IMR-90 (cell line): ENCODE measurements around the gene INO80B. TPM values are rescaled to one million over a fixed set of nuclear protein-coding genes. Genes with fewer than 3 reads are reported as not detected.

Experiments used
- ATAC-seq: fragments of 200-7000 bp; cut with Tn5 transposase; 2 replicates; pipeline ENCODE4 v1.9.1; 2020; ENCODE audit warnings: low read depth, mild to moderate bottlenecking, moderate library complexity
- BruUV-seq: library from RNA; stranded (reverse); fragments of 400-500 nt; replicated peaks from 2 replicates; lab custom pipeline; 2021; lab: Mats Ljungman, UMichigan
- CTCF ChIA-PET: fragments of 300-600 bp; formaldehyde crosslinking; extraction: SDS; loops from one replicate; lab custom pipeline; 2021; ENCODE audit warnings: antibody characterized with exemption; lab: Yijun Ruan, JAX
- POLR2A ChIA-PET: fragments of 300-600 bp; sonication (Branson Sonifier 250); formaldehyde crosslinking; loops from one replicate; lab custom pipeline; 2022; ENCODE audit warnings: antibody characterized with exemption; ENCODE audit not compliant: unreplicated experiment; lab: Charles Lee
- DNase-seq: peaks from one replicate; pipeline ENCODE4 v3.0.0; 2013
- H2AFZ ChIP-seq: replicated peaks from 2 replicates; pipeline ENCODE3; 2013; ENCODE audit warnings: low read length, mild to moderate bottlenecking; ENCODE audit not compliant: poor library complexity
- H2AK5ac ChIP-seq: 2 replicates; pipeline ENCODE4 v1.6.1; 2013; ENCODE audit warnings: low read depth, low read length, inconsistent platforms
- H2AK9ac ChIP-seq: replicated peaks from 2 replicates; pipeline ENCODE3; 2013; ENCODE audit warnings: mild to moderate bottlenecking, low read depth, low read length, moderate library complexity; ENCODE audit not compliant: poor library complexity
- H2BK120ac ChIP-seq: 2 replicates; pipeline ENCODE4 v1.6.1; 2013; ENCODE audit warnings: low read depth, low read length, inconsistent platforms
- H2BK15ac ChIP-seq: 3 replicates; pipeline ENCODE4 v1.6.1; 2013; ENCODE audit warnings: low read depth, low read length, inconsistent platforms
- H2BK20ac ChIP-seq: 2 replicates; pipeline ENCODE4 v1.6.1; 2013; ENCODE audit warnings: low read depth, mild to moderate bottlenecking, inconsistent platforms, low read length, moderate library complexity
- H2BK5ac ChIP-seq: 2 replicates; pipeline ENCODE4 v1.6.1; 2013; ENCODE audit warnings: mild to moderate bottlenecking, low read depth, low read length, inconsistent platforms; ENCODE audit not compliant: poor library complexity, severe bottlenecking
- H3K14ac ChIP-seq: replicated peaks from 2 replicates; pipeline ENCODE4 v1.6.1; 2013; ENCODE audit warnings: low read depth, low read length, inconsistent platforms
- H3K18ac ChIP-seq: 2 replicates; pipeline ENCODE4 v1.6.1; 2013; ENCODE audit warnings: low read depth, low read length, control low read depth
- H3K23ac ChIP-seq: 2 replicates; pipeline ENCODE4 v1.6.1; 2013; ENCODE audit warnings: low read depth, low read length, inconsistent platforms
- H3K27ac ChIP-seq: 2 replicates; pipeline ENCODE4 v1.5.1; 2013; ENCODE audit warnings: mild to moderate bottlenecking, control low read depth, low read length; ENCODE audit not compliant: insufficient read depth
- H3K27me3 ChIP-seq: 2 replicates; pipeline ENCODE4 v1.6.1; 2013; ENCODE audit warnings: low read length; ENCODE audit not compliant: control insufficient read depth, insufficient read depth
- H3K36me3 ChIP-seq: 2 replicates; pipeline ENCODE4 v1.6.1; 2013; ENCODE audit warnings: low read length, mixed read lengths; ENCODE audit not compliant: control insufficient read depth, insufficient read depth
- H3K4ac ChIP-seq: 2 replicates; pipeline ENCODE4 v1.6.1; 2013; ENCODE audit warnings: low read depth, low read length, inconsistent platforms
- H3K4me1 ChIP-seq: 2 replicates; pipeline ENCODE4 v1.6.1; 2013; ENCODE audit warnings: low read length, mixed read lengths; ENCODE audit not compliant: control insufficient read depth, insufficient read depth
- H3K4me2 ChIP-seq: 2 replicates; pipeline ENCODE4 v1.6.1; 2013; ENCODE audit warnings: low read depth, mild to moderate bottlenecking, control low read depth, low read length, moderate library complexity
- H3K4me3 ChIP-seq: 2 replicates; pipeline ENCODE4 v1.5.1; 2013; ENCODE audit warnings: low read depth, mild to moderate bottlenecking, control low read depth, low read length, moderate library complexity; ENCODE audit not compliant: insufficient read depth
- H3K56ac ChIP-seq: 2 replicates; pipeline ENCODE4 v1.6.1; 2013; ENCODE audit warnings: low read length, inconsistent platforms; ENCODE audit not compliant: insufficient read depth; ENCODE audit errors: extremely low read depth
- H3K79me1 ChIP-seq, 2 experiments: 2 replicates each; pipeline ENCODE4 v1.6.1; 2013; ENCODE audit warnings: low read length in 2 of 2, inconsistent platforms in 1 of 2, low read depth in 1 of 2
- H3K9ac ChIP-seq: 2 replicates; pipeline ENCODE4 v1.6.1; 2013; ENCODE audit warnings: low read depth, low read length, control low read depth
- H3K9me1 ChIP-seq: 2 replicates; pipeline ENCODE4 v1.6.1; 2013; ENCODE audit warnings: low read length, inconsistent platforms; ENCODE audit not compliant: insufficient read depth
- H3K9me3 ChIP-seq: 2 replicates; pipeline ENCODE4 v1.6.1; 2013; ENCODE audit warnings: low read length; ENCODE audit not compliant: control insufficient read depth, insufficient read depth
- H4K20me1 ChIP-seq: 2 replicates; pipeline ENCODE4 v1.6.1; 2013; ENCODE audit warnings: low read length, inconsistent platforms; ENCODE audit not compliant: insufficient read depth
- H4K5ac ChIP-seq: 2 replicates; pipeline ENCODE4 v1.6.1; 2013; ENCODE audit warnings: mild to moderate bottlenecking, low read depth, low read length, control low read depth
- H4K8ac ChIP-seq, 2 experiments: 2 replicates each; pipeline ENCODE4 v1.6.1; 2013; ENCODE audit warnings: low read depth in 2 of 2, low read length in 2 of 2, control low read depth in 1 of 2, inconsistent platforms in 1 of 2
- H4K91ac ChIP-seq: 2 replicates; pipeline ENCODE4 v1.6.1; 2013; ENCODE audit warnings: low read depth, low read length, inconsistent platforms; ENCODE audit not compliant: insufficient read depth
- SMC3 ChIP-seq: fragments of 150-350 bp; IDR thresholded peaks from 2 replicates; pipeline ENCODE4 v1.6.1; 2016; ENCODE audit warnings: low read depth, mild to moderate bottlenecking, antibody characterized with exemption, low read length, moderate library complexity
- WGBS, 2 experiments: methylation state at CpG; one replicate each; pipeline versions ENCODE4 v1.1.5 to v1.1.7; 2013; ENCODE audit warnings: missing lambda C conversion rate in 2 of 2; ENCODE audit not compliant: insufficient read length in 1 of 2; ENCODE audit errors: extremely low coverage in 2 of 2; 5-methylcytosine and 5-hydroxymethylcytosine counted together
- dilution Hi-C: fragments of 300-500 bp; cut with HindIII; formaldehyde crosslinking; loops from one replicate; pipeline ENCODE4 v1.14.3; 2018; ENCODE audit warnings: low sequenced_read_pairs; ENCODE audit not compliant: unreplicated experiment
- in situ Hi-C: fragments of 300-500 bp; cut with MboI; formaldehyde crosslinking; loops from 3 replicates; pipeline ENCODE4 v1.14.3; 2019; ENCODE audit warnings: low sequenced_read_pairs, inconsistent platforms, mixed read lengths
- intact Hi-C: fragments of 100-400 bp; cut with micrococcal nuclease; formaldehyde crosslinking; loops from 2 replicates; pipeline ENCODE4 v1.10.0; 2022
- polyA plus RNA-seq, 3 experiments: library from polyadenylated mRNA; depleted of rRNA; stranded (reverse); fragments of >200 nt; gene quantifications; 2 replicates each; pipeline ENCODE4 v1.2.3, GENCODE V29; 2012; ENCODE audit warnings: low replicate concordance in 1 of 3
- total RNA-seq: library from RNA; depleted of rRNA; stranded (reverse); fragments of >200 nt; gene quantifications from 2 replicates; pipeline ENCODE4 v1.2.3, GENCODE V29; 2012

INO80B gene
- total and polyA plus RNA-seq, 2 of the 4 experiments (the other 2 are of a cell fraction) = 4.5 to 10.5 TPM

GRCh38 chr2:74503506-74504475, 48.9 kb downstream of the INO80B start:
- ChIA-PET POLR2A (interaction anchor here (1.1 to 1.4 kb wide), 2 partner anchors 21 to 90 kb away, joined by 3 to 4 read pairs; partner anchors contain the start of genes CCDC142 and TTC31), CTCF (no interaction called here)
- Histone ChIP-seq H3K4me3 (peak overlapping the region; percentile 43), H2AK5ac (peak overlapping the region; percentile 85), H2AK9ac (peak overlapping the region; percentile 87), H3K4me2 (peak overlapping the region; percentile 67), H3K56ac (no peak overlapping the region), H2BK120ac (peak overlapping the region; percentile 64), H3K9me1 (peaks cover 9% of the 10 kb centered on the region), H3K36me3 (peaks cover 16% of the 10 kb centered on the region), H4K20me1 (no peaks in the 10 kb centered on the region), H2BK15ac (peak overlapping the region; percentile 57; the same call in 1 of the 3 replicates), H3K27me3 (peaks cover 24% of the 10 kb centered on the region), H3K9ac (peak overlapping the region; percentile 39), H3K79me1 (peaks cover 12 to 40% of the 10 kb centered on the region in 2 experiments), H3K27ac (peak overlapping the region; percentile 67), H3K4me1 (peaks cover 21% of the 10 kb centered on the region), H3K14ac (peak overlapping the region; percentile 89), H2AFZ (peak overlapping the region; percentile 97), H3K9me3 (no peaks in the 10 kb centered on the region), H3K23ac (peak overlapping the region; percentile 13; the same call in 1 of the 2 replicates), H3K18ac (peak overlapping the region; percentile 41; the same call in 1 of the 2 replicates), H3K4ac (peak overlapping the region; percentile 66), H4K91ac (peak overlapping the region; percentile 81), H2BK5ac (peak overlapping the region; percentile 27), H4K5ac (peak overlapping the region; percentile 75), H4K8ac (peak overlapping the region; percentile 91 to 94), H2BK20ac (peak overlapping the region; percentile 6; the same call in 1 of the 2 replicates)
- dilution Hi-C loops = no loop called here
- no peak for TF ChIP-seq SMC3
- BruUV-seq = no TSS peak
- in situ Hi-C loops = no loop called here
- ATAC-seq = no peak
- DNase-seq = no peak
- intact Hi-C loops = no loop called here
- WGBS, 2 experiments = 55% methylated on average over 28 of the region's 45 CpGs; no CpG with 5 or more reads in 1 of the 2 experiments
